GM12878 (cell line): ENCODE results near the gene ATP7B. TPM values are rescaled to one million over a fixed set of nuclear protein-coding genes. Genes with fewer than 3 reads are reported as not detected.

Experiments used
- ATAC-seq: fragments of 200-7000 bp; cut with Tn5 transposase; 3 replicates; pipeline ENCODE4 v1.9.1; 2020; ENCODE audit warnings: mild to moderate bottlenecking, moderate library complexity
- BruUV-seq: library from RNA; stranded (reverse); fragments of 400-500 nt; replicated peaks from 2 replicates; lab custom pipeline; 2021; lab: Mats Ljungman, UMichigan
- CTCF ChIA-PET: fragments of 300-600 bp; sonication (Branson Sonifier 250); formaldehyde crosslinking; extraction: SDS; loops from one replicate; lab custom pipeline; 2021; ENCODE audit warnings: inconsistent platforms; lab: Yijun Ruan, JAX
- POLR2A ChIA-PET: fragments of 350-600 bp; formaldehyde crosslinking; extraction: SDS; loops from one replicate; lab custom pipeline; 2021; ENCODE audit warnings: inconsistent platforms; lab: Charles Lee
- RAD21 ChIA-PET: fragments of 300-600 bp; sonication (Branson Sonifier 250); formaldehyde crosslinking; loops from one replicate; lab custom pipeline; 2023; ENCODE audit warnings: antibody characterized with exemption; ENCODE audit not compliant: unreplicated experiment; lab: Charles Lee
- SMC1A ChIA-PET: fragments of 300-600 bp; sonication (Branson Sonifier 250); formaldehyde crosslinking; loops from one replicate; lab custom pipeline; 2023; ENCODE audit not compliant: unreplicated experiment, uncharacterized antibody; lab: Charles Lee
- DNase-seq: peaks from one replicate; pipeline ENCODE4 v3.0.0-alpha.2; 2011; ENCODE audit warnings: low read depth, low spot score
- FAIRE-seq: peaks from 3 replicates; lab custom pipeline; 2011; peaks lifted over from hg19 to GRCh38; lab: Jason Lieb, UNC
- H2AFZ ChIP-seq: 2 replicates; pipeline ENCODE4 v1.6.0; 2011; ENCODE audit warnings: low read depth, low read length, control low read depth; ENCODE audit not compliant: control insufficient read depth
- H3K27ac ChIP-seq: 2 replicates; pipeline ENCODE4 v1.5.1; 2011; ENCODE audit warnings: control low read depth; ENCODE audit not compliant: control insufficient read depth, insufficient read depth
- H3K27me3 ChIP-seq, 2 experiments: replicated peaks in 1 of 2; 2 replicates each; pipeline versions ENCODE4 v1.6.0 to v1.6.1; 2011; ENCODE audit warnings: low read length in 1 of 2; ENCODE audit not compliant: control insufficient read depth in 2 of 2, insufficient read depth in 2 of 2
- H3K36me3 ChIP-seq, 2 experiments: 2 replicates each; pipeline ENCODE4 v1.5.1; 2011; ENCODE audit warnings: low read length in 1 of 2; ENCODE audit not compliant: control insufficient read depth in 2 of 2, insufficient read depth in 2 of 2
- H3K4me1 ChIP-seq: 2 replicates; pipeline ENCODE4 v1.6.1; 2011; ENCODE audit warnings: mild to moderate bottlenecking, low read length, moderate library complexity, mixed read lengths; ENCODE audit not compliant: control insufficient read depth, insufficient read depth
- H3K4me2 ChIP-seq: 2 replicates; pipeline ENCODE4 v1.6.0; 2011; ENCODE audit warnings: control low read depth; ENCODE audit not compliant: control insufficient read depth, insufficient read depth
- H3K4me3 ChIP-seq: fragments of 200-600 bp; sonication (generic); 2 replicates; pipeline ENCODE4 v1.5.1; 2016
- H3K79me2 ChIP-seq: 2 replicates; pipeline ENCODE4 v1.6.0; 2011; ENCODE audit warnings: low read length; ENCODE audit not compliant: control insufficient read depth, insufficient read depth
- H3K9ac ChIP-seq: 2 replicates; pipeline ENCODE4 v1.8.0; 2011; ENCODE audit warnings: low read length, control low read depth, mixed read lengths; ENCODE audit not compliant: control insufficient read depth, insufficient read depth
- H3K9me3 ChIP-seq: replicated peaks from 3 replicates; pipeline ENCODE4 v1.5.1; 2011; ENCODE audit warnings: mild to moderate bottlenecking, low read length; ENCODE audit not compliant: control insufficient read depth, insufficient read depth
- H4K20me1 ChIP-seq: 2 replicates; pipeline ENCODE4 v1.6.0; 2011; ENCODE audit not compliant: control insufficient read depth, insufficient read depth
- SREBF2 ChIP-seq: IDR thresholded peaks from 2 replicates; pipeline ENCODE4 v1.6.1; 2012; ENCODE audit warnings: mild to moderate bottlenecking, low read length
- TCF12 ChIP-seq: IDR thresholded peaks from 2 replicates; pipeline ENCODE4 v1.6.1; 2011; ENCODE audit warnings: low read depth, mild to moderate bottlenecking, low read length
- ZNF217 ChIP-seq: fragments of 450-650 bp; IDR thresholded peaks from 2 replicates; pipeline ENCODE4 v1.6.1; 2017; ENCODE audit warnings: antibody characterized with exemption, mild to moderate bottlenecking
- WGBS: methylation state at CpG from one replicate; pipeline ENCODE4 v1.1.6; 2016; ENCODE audit warnings: low lambda C conversion rate; ENCODE audit not compliant: insufficient replicate concordance, insufficient coverage; ENCODE audit errors: missing lambda C conversion rate; 5-methylcytosine and 5-hydroxymethylcytosine counted together
- in situ Hi-C: fragments of 300-500 bp; cut with MboI; formaldehyde crosslinking; loops from 9 replicates; pipeline ENCODE4 v1.14.3; 2018; ENCODE audit warnings: mixed read lengths
- intact Hi-C: fragments of 100-400 bp; cut with micrococcal nuclease; formaldehyde crosslinking; loops from one replicate; pipeline ENCODE4 v1.14.2; 2022; ENCODE audit not compliant: unreplicated experiment
- polyA plus RNA-seq, 11 experiments: library from polyadenylated mRNA; depleted of rRNA in 4 of 11; unstranded in 6 of 11; stranded (reverse) in 5 of 11; fragments of >200 nt; fragmentation: Nextera tagmentation in 4 of 11; fragmentation: Illumina TruSeq in 1 of 11; extraction: Ambion mirVana in 4 of 11; extraction: Trizol in 1 of 11; gene quantifications; 1 replicate in 1 of 11; 2 replicates in 10 of 11; pipeline versions ENCODE4 v1.2.1 to v1.2.3, GENCODE V29; 2011 to 2016; ENCODE audit warnings: inconsistent platforms in 2 of 11, missing spikeins in 2 of 11, low read depth in 1 of 11
- total RNA-seq, 4 experiments: library from RNA; depleted of rRNA in 3 of 4; stranded (reverse); fragments of >200 nt in 3 of 4; fragmentation: Illumina TruSeq in 1 of 4; extraction: Trizol in 1 of 4; gene quantifications; 2 replicates each; pipeline versions ENCODE4 v1.2.1 to v1.2.3, GENCODE V29; 2013 to 2021
- TF ChIP-seq, protein P1 (sequence below): fragments of 450-650 bp; IDR thresholded peaks from 2 replicates; pipeline ENCODE4 v1.6.1; 2018; ENCODE audit warnings: borderline replicate concordance, mild to moderate bottlenecking; ENCODE audit not compliant: partially characterized antibody
- TF ChIP-seq, protein P2 (sequence below), 3 experiments: IDR thresholded peaks in 2 of 3; conservative IDR thresholded peaks in 1 of 3; 2 replicates each; pipeline ENCODE4 v1.5.1; 2011; ENCODE audit warnings: low read depth in 3 of 3, low read length in 3 of 3, mild to moderate bottlenecking in 3 of 3, control low read depth in 2 of 3, moderate library complexity in 2 of 3, inconsistent platforms in 1 of 3, mixed read lengths in 1 of 3; ENCODE audit not compliant: control insufficient read depth in 2 of 3, insufficient read depth in 1 of 3; ENCODE audit errors: extremely low read depth in 1 of 3
- TF ChIP-seq, protein P3 (sequence below): fragments of 450-650 bp; IDR thresholded peaks from 2 replicates; pipeline ENCODE4 v1.6.1; 2016; ENCODE audit warnings: mild to moderate bottlenecking
- TF ChIP-seq, protein P4 (sequence below): fragments of 450-650 bp; IDR thresholded peaks from 2 replicates; pipeline ENCODE4 v1.6.1; 2017; ENCODE audit warnings: borderline replicate concordance

Gene ATP7B
- total and polyA plus RNA-seq, 10 of the 15 experiments (the other 5 are each of a cell fraction or from before 2014, with no cell fraction given), result under 0.01 to 1.1 (median 0.06) TPM; not detected in 2

DNA sequence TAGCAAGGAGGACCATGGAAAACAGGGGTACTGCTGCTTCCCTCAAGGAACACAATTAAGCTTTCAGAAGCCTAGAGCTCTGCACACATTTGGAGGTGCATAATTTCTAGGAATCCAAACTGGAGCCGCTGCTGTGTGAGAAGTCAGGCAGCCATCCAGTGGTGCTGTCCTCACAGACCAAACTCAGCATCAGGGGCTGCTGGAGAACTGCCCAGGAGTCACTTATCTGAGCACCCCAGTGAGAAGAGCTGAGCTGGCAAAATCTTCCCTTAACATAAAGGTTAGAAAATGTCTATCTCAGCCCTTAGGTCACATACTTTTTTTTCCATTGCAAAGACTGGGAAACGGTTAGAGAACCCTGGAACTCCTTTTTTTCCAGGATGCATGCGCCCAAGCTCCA lies 72.8 kb downstream of the ATP7B start (continued):
- TF ChIP-seq, protein P1, sequence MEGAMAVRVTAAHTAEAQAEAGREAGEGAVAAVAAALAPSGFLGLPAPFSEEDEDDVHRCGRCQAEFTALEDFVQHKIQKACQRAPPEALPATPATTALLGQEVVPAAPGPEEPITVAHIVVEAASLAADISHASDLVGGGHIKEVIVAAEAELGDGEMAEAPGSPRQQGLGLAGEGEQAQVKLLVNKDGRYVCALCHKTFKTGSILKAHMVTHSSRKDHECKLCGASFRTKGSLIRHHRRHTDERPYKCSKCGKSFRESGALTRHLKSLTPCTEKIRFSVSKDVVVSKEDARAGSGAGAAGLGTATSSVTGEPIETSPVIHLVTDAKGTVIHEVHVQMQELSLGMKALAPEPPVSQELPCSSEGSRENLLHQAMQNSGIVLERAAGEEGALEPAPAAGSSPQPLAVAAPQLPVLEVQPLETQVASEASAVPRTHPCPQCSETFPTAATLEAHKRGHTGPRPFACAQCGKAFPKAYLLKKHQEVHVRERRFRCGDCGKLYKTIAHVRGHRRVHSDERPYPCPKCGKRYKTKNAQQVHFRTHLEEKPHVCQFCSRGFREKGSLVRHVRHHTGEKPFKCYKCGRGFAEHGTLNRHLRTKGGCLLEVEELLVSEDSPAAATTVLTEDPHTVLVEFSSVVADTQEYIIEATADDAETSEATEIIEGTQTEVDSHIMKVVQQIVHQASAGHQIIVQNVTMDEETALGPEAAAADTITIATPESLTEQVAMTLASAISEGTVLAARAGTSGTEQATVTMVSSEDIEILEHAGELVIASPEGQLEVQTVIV, result no peak
- TF ChIP-seq, protein P2, sequence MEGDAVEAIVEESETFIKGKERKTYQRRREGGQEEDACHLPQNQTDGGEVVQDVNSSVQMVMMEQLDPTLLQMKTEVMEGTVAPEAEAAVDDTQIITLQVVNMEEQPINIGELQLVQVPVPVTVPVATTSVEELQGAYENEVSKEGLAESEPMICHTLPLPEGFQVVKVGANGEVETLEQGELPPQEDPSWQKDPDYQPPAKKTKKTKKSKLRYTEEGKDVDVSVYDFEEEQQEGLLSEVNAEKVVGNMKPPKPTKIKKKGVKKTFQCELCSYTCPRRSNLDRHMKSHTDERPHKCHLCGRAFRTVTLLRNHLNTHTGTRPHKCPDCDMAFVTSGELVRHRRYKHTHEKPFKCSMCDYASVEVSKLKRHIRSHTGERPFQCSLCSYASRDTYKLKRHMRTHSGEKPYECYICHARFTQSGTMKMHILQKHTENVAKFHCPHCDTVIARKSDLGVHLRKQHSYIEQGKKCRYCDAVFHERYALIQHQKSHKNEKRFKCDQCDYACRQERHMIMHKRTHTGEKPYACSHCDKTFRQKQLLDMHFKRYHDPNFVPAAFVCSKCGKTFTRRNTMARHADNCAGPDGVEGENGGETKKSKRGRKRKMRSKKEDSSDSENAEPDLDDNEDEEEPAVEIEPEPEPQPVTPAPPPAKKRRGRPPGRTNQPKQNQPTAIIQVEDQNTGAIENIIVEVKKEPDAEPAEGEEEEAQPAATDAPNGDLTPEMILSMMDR (IDR thresholded peaks at IDR 0.05 in 2 of 3, conservative IDR thresholded peaks at IDR 0.05 in 1 of 3; ENCODE audit: control insufficient read depth in 2 of 3, extremely low read depth in 1 of 3, insufficient read depth in 1 of 3, low read depth in 3 of 3, low read length in 3 of 3), result no peak

DNA sequence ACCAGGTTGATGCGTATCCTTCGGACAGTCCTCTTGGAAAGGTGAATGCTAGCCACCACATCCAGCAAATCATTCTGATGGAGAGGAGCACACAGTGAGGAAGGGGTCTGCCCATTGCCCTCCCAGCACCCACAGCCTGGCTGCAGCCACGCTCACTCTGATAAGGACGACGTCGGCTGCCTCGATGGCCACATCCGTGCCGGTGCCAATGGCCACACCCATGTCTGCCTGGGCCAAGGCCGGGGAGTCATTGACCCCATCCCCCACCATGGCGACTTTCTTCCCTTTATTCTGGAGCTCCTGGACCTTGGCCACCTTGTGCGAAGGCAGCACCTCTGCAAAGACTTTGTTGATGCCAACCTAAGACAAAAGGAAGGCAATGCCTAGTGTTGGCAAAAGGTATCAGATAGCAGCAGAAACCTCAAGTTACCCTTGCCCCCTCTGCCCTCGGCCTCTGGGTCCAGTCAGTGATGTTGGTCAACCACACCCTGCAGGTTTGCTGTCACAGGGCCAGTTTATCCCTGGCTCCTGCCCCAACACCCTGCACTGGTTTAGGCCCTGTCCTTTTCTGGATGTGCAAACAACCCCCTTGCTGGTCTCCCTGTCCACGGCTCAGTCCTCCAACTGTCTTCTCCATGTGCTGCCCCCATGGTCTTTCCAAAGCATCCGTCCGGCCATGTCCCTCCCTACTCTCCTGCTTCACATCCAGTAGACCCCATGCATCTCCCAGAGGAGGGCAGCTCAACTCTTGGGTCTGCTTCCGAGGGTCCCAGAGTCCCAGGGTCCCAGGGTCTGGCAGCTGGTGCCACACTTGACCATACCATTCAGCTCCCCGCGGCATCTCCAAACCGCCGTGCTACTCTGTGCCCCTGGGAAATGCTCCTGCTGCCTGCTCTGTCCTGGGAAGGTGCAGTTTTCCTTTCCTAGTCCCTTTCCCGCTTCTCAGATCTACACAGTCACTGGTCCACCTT lies 73.6 kb downstream of the ATP7B start:
- DNase-seq (no peak), ATAC-seq (no peak), FAIRE-seq (no peak)
- Histone ChIP-seq H3K4me2 (no peak overlapping the region), H3K9ac (no peak overlapping the region), H3K27ac (no peak overlapping the region), H2AFZ (no peak overlapping the region), H3K79me2 (no peaks in the 10 kb centered on the region), H3K9me3 (no peaks in the 10 kb centered on the region), H3K4me1 (no peaks in the 10 kb centered on the region), H3K27me3 (no peaks in the 10 kb centered on the region; a peak in 2 of 4 replicates), H3K36me3 (no peaks in the 10 kb centered on the region), H3K4me3 (no peak overlapping the region), H4K20me1 (peaks cover 3% of the 10 kb centered on the region; the same call in 1 of the 2 replicates)
- no TSS peak for BruUV-seq
- POLR2A ChIA-PET, result interaction anchor here (0.5 to 0.7 kb wide), 2 partner anchors 9 to 1771 kb away, joined by 4 read pairs; no protein-coding TSS in a partner anchor
- 46% methylated on average over 22 of the region's 22 CpGs for WGBS
- CTCF ChIA-PET, result interaction anchor here (1.7 kb wide), 1 partner anchor 189 kb away, joined by 3 read pairs; no protein-coding TSS in a partner anchor
- SMC1A ChIA-PET, result no interaction called here
- intact Hi-C loops (no loop called here), in situ Hi-C loops (no loop called here)
- RAD21 ChIA-PET, result interaction anchor here (1.0 kb wide), 1 partner anchor 19 kb away, joined by 3 read pairs; no protein-coding TSS in a partner anchor
- TF ChIP-seq ZNF217 (no peak), TCF12 (no peak), SREBF2 (no peak)
- TF ChIP-seq, protein P3, sequence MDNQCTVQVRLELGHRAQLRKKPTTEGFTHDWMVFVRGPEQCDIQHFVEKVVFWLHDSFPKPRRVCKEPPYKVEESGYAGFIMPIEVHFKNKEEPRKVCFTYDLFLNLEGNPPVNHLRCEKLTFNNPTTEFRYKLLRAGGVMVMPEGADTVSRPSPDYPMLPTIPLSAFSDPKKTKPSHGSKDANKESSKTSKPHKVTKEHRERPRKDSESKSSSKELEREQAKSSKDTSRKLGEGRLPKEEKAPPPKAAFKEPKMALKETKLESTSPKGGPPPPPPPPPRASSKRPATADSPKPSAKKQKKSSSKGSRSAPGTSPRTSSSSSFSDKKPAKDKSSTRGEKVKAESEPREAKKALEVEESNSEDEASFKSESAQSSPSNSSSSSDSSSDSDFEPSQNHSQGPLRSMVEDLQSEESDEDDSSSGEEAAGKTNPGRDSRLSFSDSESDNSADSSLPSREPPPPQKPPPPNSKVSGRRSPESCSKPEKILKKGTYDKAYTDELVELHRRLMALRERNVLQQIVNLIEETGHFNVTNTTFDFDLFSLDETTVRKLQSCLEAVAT, result no peak
- TF ChIP-seq, protein P4, sequence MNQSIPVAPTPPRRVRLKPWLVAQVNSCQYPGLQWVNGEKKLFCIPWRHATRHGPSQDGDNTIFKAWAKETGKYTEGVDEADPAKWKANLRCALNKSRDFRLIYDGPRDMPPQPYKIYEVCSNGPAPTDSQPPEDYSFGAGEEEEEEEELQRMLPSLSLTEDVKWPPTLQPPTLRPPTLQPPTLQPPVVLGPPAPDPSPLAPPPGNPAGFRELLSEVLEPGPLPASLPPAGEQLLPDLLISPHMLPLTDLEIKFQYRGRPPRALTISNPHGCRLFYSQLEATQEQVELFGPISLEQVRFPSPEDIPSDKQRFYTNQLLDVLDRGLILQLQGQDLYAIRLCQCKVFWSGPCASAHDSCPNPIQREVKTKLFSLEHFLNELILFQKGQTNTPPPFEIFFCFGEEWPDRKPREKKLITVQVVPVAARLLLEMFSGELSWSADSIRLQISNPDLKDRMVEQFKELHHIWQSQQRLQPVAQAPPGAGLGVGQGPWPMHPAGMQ, result no peak
